Right lobe of liver (tissue), 6 donors: ENCODE data around the gene FCRLA. TPM values are rescaled to one million over a fixed set of nuclear protein-coding genes. Genes with fewer than 3 reads are reported as not detected.

Source experiments
- ATAC-seq, 4 donors: fragments of 200-7000 bp; cut with Tn5 transposase; one replicate each; pipeline ENCODE4 v1.9.1; 2020; ENCODE audit warnings: mild to moderate bottlenecking in 4 of 4, moderate library complexity in 4 of 4
- DNase-seq, 3 donors: peaks; one replicate each; pipeline ENCODE4 v3.0.0-alpha.2; 2020
- H3K27ac ChIP-seq, 3 donors: fragments of 200-600 bp; one replicate each; pipeline ENCODE4 v1.8.0; 2022
- H3K27me3 ChIP-seq, 2 donors: fragments of 200-600 bp; one replicate each; pipeline ENCODE4 v1.8.0; 2022
- H3K36me3 ChIP-seq, 4 donors: fragments of 200-600 bp; sonication (generic) in 1 of 4; one replicate each; pipeline versions ENCODE4 v1.5.1 to v1.8.0; 2017 to 2022; ENCODE audit warnings: control low read depth in 1 of 4
- H3K4me1 ChIP-seq, 4 donors: fragments of 200-600 bp; sonication (generic) in 1 of 4; one replicate each; pipeline versions ENCODE4 v1.5.1 to v1.8.0; 2017 to 2022; ENCODE audit warnings: control low read depth in 1 of 4
- H3K4me3 ChIP-seq, 3 donors: fragments of 200-600 bp; one replicate each; pipeline ENCODE4 v1.8.0; 2022
- H3K9me3 ChIP-seq, 4 donors: fragments of 200-600 bp; sonication (generic) in 1 of 4; one replicate each; pipeline versions ENCODE4 v1.5.1 to v1.8.0; 2017 to 2022; ENCODE audit warnings: control low read depth in 1 of 4
- CTCF ChIP-seq, 4 donors: fragments of 200-600 bp in 3 of 4; fragments of 450-650 bp in 1 of 4; IDR thresholded peaks; one replicate each; pipeline versions ENCODE4 v1.5.1 to v1.8.0; 2016 to 2022; ENCODE audit warnings: antibody characterized with exemption in 4 of 4, mild to moderate bottlenecking in 2 of 4
- POLR2A ChIP-seq: fragments of 450-650 bp; IDR thresholded peaks from one replicate; pipeline ENCODE4 v1.6.1; 2017; ENCODE audit warnings: antibody characterized with exemption, mild to moderate bottlenecking
- WGBS: methylation state at CpG from one replicate; pipeline ENCODE4 v1.1.6; 2018; ENCODE audit warnings: low coverage, low lambda C conversion rate; ENCODE audit not compliant: insufficient coverage; ENCODE audit errors: missing lambda C conversion rate; 5-methylcytosine and 5-hydroxymethylcytosine counted together
- intact Hi-C, 2 donors: fragments of 100-400 bp; cut with DNase I; formaldehyde crosslinking; loops; one replicate each; pipeline versions ENCODE4 v1.11.2 to v1.14.1; 2022
- total RNA-seq, 6 experiments: library from RNA; depleted of rRNA in 2 of 6; stranded (reverse); fragments of >200 nt in 2 of 6; fragmentation: NEBNext Ultra II Directional in 3 of 6; extraction: Animal tissue kit (Norgen Biotek cat#: 25700) in 3 of 6; gene quantifications; one replicate each; pipeline versions ENCODE4 v1.1.0 to v1.2.4, GENCODE V29; 2016 to 2023
- donor health status: DM: no; HTN: yes; CAD: no.
- donor health status: DM: no; HTN: no; CAD: no.
- donor health status: DM: no; HTN: no; CAD: no.
- donor health status: DM: no; HTN: yes; CAD: no.
- donor health status: DM: no; HTN: yes; CAD: no.

Gene FCRLA
- total RNA-seq, 6 experiments from 2014 or later: 0.20 TPM; not detected in 5

GRCh38 chr1:161739865-161740566 lies 33.0 kb downstream of the FCRLA start:
- H3K27ac ChIP-seq: peak overlapping the region in 2 of 3 donors; percentile 31 to 48
- H3K27me3 ChIP-seq: no peaks in the 10 kb centered on the region
- WGBS: 54% methylated on average over 6 of the region's 8 CpGs
- H3K4me3 ChIP-seq: no peak overlapping the region
- intact Hi-C loops: loop anchor here in 1 of 2 donors (10.0 kb wide), 1 partner anchor 255 kb away; no protein-coding TSS in a partner anchor
- H3K4me1 ChIP-seq: no peaks in the 10 kb centered on the region
- no peaks in the 10 kb centered on the region for H3K9me3 ChIP-seq
- no peaks in the 10 kb centered on the region for H3K36me3 ChIP-seq
- DNase-seq (no peak), ATAC-seq (peak; percentile 31 to 52 (median 38))
- TF ChIP-seq CTCF (IDR thresholded peaks at IDR 0.05): no peak
- no peak for TF ChIP-seq POLR2A

- Histone ChIP-seq H3K27ac (no peak overlapping the region), H3K27me3 (no peaks in the 10 kb centered on the region), H3K4me3 (no peak overlapping the region), H3K4me1 (no peaks in the 10 kb centered on the region), H3K9me3 (no peaks in the 10 kb centered on the region), H3K36me3 (no peaks in the 10 kb centered on the region)
- TF ChIP-seq POLR2A: no peak
- no peak for TF ChIP-seq CTCF (IDR thresholded peaks at IDR 0.05)
- intact Hi-C loops: loop anchor here in 1 of 2 donors (10.0 kb wide), 1 partner anchor 256 kb away; no protein-coding TSS in a partner anchor
- 50% methylated on average over 6 of the region's 6 CpGs for WGBS
- DNase-seq: no peak
- ATAC-seq: no peak
Observed at GRCh38 chr1:161740921-161741320, 33.9 kb downstream of the FCRLA start.

GRCh38 chr1:161743231-161743630 lies 36.2 kb downstream of the FCRLA start:
- ATAC-seq (no peak), DNase-seq (no peak)
- TF ChIP-seq CTCF (IDR thresholded peaks at IDR 0.05) (no peak), POLR2A (no peak)
- Histone ChIP-seq H3K27me3 (no peaks in the 10 kb centered on the region), H3K4me3 (no peak overlapping the region), H3K36me3 (no peaks in the 10 kb centered on the region), H3K27ac (no peak overlapping the region), H3K4me1 (no peaks in the 10 kb centered on the region), H3K9me3 (no peaks in the 10 kb centered on the region)
- intact Hi-C loops: loop anchor here in 1 of 2 donors (10.0 kb wide), 1 partner anchor 258 kb away; no protein-coding TSS in a partner anchor
- WGBS: 51% methylated on average over 3 of the region's 9 CpGs

DNA sequence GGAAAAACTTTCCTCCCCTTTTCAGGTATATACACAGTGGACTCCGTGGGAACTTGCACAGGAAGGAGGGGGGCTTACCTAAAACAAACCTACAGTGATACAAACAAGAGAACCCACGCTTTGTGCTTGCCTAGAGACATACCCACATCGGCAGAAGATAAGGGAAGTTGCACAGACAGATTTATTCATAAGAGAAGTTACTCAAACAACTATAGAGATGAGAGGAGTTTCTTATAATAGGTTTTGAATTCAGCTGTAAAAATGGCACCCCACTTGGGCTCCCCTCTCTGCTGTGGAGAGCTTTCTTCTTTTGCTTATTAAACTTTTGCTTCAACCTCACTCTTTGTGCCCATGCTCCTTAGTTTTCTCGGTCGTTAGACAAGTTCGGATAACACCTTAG lies 40.8 kb downstream of the FCRLA start:
- Histone ChIP-seq H3K36me3 (peaks cover 0 to 15% (median 9%) of the 10 kb centered on the region in 4 donors), H3K4me1 (peaks cover 0 to 8% (median 5%) of the 10 kb centered on the region in 4 donors), H3K4me3 (no peak overlapping the region), H3K9me3 (no peaks in the 10 kb centered on the region), H3K27ac (no peak overlapping the region), H3K27me3 (no peaks in the 10 kb centered on the region)
- 46% methylated on average over 6 of the region's 6 CpGs for WGBS
- ATAC-seq (no peak), DNase-seq (no peak)
- TF ChIP-seq POLR2A (no peak), CTCF (IDR thresholded peaks at IDR 0.05) (no peak)
- intact Hi-C loops: loop anchor here in 1 of 2 donors (10.0 kb wide), 1 partner anchor 263 kb away; no protein-coding TSS in a partner anchor
